GM19395 (cell line): ENCODE measurements around the gene CENPL.
"Not testable (repeated sequence)": the region's sequence is repeated elsewhere in the genome, so short reads cannot be mapped to it uniquely, and the experiment has no call there.

ENCODE experiments used
- ATAC-seq: cut with Tn5 transposase; IDR thresholded peaks from one replicate; pipeline ENCODE4 v1.9.1; 2021; ENCODE audit warnings: mild to moderate bottlenecking, moderate library complexity; ENCODE audit not compliant: unreplicated experiment

CENPL gene, protein sequence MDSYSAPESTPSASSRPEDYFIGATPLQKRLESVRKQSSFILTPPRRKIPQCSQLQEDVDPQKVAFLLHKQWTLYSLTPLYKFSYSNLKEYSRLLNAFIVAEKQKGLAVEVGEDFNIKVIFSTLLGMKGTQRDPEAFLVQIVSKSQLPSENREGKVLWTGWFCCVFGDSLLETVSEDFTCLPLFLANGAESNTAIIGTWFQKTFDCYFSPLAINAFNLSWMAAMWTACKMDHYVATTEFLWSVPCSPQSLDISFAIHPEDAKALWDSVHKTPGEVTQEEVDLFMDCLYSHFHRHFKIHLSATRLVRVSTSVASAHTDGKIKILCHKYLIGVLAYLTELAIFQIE

DNA sequence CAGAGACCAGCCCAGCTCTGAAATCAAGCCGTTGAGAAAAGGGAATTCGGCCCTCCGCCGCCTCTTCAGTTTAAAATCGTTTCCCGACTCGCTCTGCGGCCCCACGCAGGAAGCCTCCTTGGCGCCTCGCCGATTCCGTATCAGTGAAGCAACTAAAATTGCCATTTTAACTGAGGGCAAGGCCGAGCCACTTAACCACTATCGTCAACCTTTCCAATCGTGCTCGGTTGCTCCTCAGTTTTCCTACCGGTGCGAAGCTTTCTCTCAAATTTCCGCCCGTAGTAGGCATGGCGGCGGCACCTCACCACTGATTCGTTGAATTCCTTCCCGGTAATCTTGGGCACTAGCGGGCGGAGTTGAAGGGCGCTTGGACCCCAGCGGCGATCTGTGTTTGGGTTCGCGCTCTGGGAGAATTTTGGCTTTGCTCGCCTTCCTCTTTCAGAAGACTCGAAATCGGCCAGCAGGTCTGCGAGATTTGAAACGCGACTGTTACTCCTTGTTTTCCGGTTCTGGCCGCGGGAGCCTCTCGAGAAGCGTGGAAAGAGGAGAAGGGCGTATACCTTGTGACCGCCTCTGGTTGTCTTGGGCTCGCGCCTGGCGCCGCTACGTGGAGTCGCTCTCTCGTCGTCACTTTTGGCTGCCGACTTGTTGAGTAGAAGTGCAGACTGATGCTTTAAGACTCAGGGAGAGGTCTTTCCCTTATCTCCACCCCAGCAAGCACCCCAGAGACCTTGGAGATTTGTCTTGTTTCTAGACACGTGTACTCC, at the start of gene CENPL, which contains the start of gene DARS2:
CENPL (minus strand) TSS at position 569 of the 767 bp plus-strand sequence. CDS start 13,584 bp downstream, outside the sequence.
DARS2 (plus strand) TSS at position 359 of the 767 bp plus-strand sequence. CDS start 557 bp downstream, outside the sequence.
- peak; percentile 89 for ATAC-seq

DNA sequence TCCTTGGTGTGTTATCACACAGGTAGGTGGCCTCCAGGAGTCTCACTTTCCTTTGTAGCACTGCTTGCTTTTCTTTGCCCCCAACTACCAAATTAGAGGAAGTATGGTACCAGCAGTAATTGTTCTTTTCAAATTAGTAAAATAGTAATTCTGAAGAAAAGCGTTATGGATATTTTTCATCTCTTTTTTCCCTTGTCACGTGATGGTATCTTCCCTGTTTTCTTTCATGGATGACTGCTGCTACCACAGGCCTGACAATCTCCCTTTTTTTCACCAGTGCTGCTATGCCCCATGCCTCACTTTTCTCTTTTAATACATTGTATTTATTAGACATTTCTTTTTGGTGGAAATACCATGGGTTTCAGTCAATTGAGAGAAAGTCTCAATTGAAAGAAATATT, 46.8 kb upstream of the CENPL start:
- ATAC-seq, result no peak

DNA sequence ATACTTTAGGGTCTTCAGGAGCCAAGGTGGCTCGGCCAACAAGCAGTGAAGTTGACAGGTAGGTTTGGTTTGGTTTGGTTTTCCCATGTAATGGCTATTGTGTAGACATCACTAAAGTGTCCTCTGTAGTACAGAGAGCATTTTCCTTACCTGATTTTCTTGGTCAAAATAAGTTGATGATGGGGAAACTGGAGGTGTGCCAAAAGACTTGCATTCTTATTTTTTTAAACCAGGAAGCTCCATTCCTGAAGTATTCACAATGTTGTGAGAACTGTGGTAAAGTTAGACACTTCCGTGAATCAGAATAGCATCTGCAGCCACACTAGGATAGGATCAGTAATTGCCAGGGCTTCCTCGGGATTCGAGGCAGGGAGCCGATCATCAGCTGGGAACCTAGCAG, 46.4 kb upstream of the CENPL start:
- ATAC-seq, result no peak

DNA sequence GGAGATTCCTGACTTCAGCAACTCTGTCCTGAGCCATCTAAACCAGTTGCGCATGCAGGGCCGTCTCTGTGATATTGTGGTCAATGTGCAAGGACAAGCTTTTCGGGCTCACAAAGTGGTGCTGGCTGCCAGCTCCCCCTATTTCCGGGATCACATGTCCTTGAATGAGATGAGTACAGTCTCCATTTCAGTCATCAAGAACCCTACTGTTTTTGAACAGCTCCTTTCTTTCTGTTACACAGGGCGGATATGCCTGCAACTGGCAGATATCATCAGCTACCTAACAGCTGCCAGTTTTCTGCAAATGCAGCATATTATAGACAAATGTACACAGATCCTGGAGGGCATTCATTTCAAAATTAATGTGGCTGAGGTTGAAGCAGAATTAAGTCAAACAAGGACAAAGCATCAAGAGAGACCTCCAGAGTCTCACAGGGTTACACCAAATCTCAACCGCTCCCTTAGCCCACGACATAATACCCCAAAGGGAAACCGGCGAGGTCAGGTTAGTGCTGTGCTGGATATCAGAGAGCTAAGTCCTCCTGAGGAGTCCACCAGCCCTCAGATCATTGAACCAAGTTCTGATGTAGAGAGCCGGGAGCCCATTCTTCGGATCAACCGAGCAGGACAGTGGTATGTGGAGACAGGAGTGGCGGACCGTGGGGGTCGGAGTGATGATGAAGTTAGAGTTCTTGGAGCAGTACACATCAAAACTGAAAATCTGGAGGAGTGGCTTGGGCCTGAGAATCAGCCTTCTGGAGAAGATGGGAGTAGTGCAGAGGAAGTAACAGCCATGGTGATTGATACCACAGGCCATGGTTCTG, 45.8 kb upstream of the CENPL start:
- ATAC-seq, result no peak

DNA sequence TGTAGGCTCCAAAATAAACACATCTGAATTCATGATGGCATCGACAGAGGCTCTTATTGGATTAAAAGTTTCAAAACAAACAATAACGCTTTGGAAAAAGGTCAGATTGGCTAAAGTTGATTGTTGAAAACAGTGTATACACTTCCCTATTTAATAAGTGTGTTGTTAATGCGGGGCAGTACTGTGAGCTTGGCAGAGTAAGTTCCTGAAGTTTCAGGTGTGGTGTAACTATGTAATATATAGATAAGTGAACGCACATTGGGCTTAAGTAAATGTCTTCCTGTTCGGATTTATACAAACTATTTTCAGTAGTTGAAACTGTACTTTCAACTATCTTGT, 44.3 kb upstream of the CENPL start:
- no peak for ATAC-seq

DNA sequence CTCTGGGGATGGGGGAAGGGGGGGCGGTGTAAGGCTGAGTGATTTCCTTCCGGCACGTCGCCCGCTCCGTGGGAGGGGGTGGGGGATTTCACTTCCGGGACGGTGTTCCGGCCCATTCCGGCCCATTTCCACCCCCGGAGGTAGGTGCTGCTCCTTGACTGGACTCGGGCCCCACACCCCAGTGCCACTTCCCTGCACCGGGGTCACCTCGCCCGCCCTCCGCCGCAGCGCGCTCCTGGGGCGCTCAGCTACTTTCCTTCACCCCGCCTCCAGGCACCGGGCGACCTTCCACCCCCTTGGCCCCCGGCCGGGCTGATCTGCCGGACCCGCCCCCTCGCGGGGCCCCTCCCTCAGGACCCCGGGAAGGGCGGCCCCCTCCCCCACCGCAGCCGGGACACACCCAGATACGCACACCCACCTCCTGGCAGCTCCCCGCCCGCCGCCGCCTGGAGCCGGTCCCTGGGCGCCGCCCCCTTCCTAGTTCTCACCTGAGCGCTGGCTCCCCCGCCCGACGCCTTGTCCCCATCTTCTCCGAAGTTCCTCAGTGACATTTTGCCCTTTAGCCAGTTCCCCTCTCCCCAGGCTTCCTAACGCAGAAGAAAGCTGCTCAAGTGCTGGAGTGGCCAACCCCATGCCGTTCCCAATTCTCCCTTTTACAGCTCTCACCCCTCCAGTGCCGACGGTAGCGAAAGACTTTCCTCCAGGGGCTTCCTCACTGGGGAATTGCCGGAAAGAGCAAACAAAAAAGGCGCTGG, 43.8 kb upstream of the CENPL start, which contains the start of gene ZBTB37:
ZBTB37 (plus strand) TSS at position 115 of the 755 bp plus-strand sequence. CDS start 1,846 bp downstream, outside the sequence.
- ATAC-seq, result peak; percentile 70

DNA sequence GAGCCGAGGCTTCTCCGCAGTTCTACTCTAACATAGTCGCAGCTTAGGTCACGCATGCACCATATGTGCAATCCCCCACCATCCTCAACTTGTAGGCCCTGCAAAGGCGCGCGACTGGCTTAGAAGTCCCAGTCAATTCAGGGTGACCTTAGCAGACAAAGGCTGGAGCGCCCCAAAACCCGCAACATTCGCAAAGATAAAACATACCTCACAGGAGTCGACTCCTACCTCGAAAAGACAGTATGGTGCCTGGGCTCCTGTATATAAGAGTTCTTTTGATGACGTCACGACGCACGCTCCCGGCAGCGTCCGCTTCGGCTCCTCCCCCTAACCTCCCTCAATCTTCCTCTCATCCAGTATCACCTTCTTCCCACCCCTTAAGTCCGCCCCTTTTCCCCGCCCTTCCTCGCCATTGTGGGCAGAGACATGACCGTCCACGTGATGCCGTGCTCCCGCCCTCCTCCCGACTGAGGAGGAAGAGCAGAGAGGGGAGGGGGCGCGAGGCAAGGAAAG, 43.1 kb upstream of the CENPL start, which contains the start of gene GAS5:
GAS5 (minus strand) TSS at position 237 of the 513 bp plus-strand sequence.
- peak; percentile 74 for ATAC-seq

DNA sequence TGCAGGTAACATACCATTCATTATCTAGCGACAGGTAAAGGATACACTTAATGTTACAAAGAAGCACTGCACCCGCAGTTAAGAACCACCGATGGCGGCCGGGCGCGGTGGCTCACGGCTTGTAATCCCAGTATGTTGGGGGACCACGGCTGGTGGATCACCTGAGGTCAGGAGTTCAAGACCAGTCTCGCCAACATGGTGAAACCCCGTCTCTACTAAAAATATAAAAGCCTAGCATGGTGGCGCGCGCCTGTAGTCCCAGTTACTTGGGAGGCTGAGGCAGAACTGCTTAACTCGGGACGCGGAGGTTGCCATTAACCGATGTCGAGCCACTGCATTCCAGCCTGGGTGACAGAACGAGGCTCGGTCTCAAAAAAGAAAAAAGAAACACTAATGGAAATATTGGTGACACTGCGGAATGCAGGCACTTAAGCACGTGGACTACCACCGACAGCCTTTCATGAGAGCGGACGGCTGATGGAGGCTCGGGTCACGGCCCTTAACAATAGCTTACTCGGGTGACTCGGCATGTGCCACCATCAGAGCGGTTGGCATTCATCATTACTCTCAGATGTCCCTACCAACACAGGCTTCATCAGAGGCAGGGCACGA, 42.6 kb upstream of the CENPL start:
- no peak for ATAC-seq

DNA sequence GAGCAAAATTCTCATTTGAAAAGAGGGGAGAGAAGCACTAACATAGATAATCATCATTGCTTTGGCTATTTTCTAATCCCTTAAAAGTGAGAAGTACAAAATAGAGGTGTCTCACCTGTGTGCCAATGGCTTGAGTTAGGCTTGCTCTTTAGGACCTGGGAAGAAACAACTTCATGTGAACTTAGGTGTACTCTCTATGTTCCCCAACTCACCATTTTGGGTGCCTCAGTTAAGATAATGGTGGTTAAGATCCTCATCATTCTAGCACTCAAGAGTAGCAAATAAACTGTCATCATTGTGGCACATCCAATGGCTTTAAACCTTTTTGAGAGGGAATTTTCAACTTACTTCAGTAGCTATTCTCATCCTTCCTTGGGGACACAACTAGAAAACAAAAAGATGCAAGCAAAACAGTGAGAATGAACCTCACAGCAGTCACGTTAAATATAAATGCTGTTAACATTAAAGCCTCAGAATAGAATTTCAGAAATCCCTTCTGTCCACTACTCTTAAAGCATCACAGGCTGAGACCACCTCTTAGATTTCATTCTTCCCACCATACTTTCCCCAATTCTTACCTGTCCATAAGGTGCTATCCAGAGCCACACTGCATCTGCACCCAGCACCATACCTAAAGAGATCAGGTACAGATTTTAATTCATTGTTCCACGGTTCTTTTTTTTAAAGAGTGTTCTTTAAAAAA, 41.9 kb upstream of the CENPL start:
- ATAC-seq, result no peak

DNA sequence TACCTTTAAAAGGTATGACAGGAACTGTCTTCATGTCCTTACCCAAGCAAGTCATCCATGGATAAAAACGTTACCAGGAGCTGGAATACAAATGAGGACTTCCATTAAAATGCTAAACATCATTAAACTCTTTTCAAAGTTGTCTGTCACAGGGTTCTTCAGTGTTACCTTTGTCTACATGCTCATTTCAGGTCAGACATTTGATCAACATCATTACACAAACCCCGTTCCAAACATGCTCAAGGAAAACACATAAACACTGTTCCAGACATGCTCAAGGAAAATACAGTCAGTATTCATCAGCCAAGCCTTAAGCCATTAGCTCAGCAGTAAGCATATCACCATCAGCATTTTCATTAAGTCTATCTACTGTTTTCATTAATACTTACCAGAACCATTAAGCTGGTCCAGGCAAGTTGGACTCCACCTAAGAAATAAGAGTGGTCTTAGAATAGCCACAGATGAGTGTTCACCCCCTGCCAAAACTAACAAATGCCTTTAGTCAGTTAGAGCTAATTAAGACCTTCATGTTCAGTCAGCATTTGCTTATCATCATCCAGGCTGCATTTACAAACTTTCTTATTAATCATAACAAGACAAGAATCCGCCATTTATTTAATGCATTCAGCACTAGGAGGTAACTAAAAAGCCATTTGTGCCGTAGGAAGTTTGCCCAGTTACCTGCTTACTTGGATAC, 40.9 kb upstream of the CENPL start:
- no peak for ATAC-seq

DNA sequence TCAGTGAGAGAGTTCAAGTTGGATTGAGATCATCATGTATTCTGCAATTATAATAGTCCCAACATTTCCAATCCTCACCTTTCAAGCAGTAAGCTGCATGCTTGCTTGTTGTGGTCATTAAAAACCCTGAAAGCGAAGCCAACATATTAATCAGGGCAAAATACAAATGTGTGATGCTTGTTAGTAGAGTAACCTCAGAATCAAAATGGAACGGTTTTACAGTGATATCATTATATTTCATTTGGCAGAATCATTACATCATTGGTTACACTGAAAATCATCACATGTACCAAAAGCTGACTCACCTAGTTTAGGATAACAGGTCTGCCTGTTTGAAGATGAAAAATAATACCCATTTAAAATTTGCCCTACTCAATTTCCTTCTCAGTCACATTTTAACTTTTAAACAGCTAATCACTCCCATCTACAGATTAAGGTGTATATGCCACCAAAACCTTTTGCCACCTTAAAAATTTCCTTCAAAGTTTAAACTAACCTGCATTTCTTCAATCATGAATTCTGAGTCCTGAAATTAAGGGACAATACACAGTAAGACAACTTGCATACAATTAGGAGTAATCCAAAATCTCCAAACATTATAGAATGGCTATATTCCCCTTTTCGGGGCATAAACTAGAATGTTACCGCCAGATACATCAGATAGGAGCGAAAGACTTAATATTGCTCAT, 39.6 kb upstream of the CENPL start:
- ATAC-seq, result no peak

DNA sequence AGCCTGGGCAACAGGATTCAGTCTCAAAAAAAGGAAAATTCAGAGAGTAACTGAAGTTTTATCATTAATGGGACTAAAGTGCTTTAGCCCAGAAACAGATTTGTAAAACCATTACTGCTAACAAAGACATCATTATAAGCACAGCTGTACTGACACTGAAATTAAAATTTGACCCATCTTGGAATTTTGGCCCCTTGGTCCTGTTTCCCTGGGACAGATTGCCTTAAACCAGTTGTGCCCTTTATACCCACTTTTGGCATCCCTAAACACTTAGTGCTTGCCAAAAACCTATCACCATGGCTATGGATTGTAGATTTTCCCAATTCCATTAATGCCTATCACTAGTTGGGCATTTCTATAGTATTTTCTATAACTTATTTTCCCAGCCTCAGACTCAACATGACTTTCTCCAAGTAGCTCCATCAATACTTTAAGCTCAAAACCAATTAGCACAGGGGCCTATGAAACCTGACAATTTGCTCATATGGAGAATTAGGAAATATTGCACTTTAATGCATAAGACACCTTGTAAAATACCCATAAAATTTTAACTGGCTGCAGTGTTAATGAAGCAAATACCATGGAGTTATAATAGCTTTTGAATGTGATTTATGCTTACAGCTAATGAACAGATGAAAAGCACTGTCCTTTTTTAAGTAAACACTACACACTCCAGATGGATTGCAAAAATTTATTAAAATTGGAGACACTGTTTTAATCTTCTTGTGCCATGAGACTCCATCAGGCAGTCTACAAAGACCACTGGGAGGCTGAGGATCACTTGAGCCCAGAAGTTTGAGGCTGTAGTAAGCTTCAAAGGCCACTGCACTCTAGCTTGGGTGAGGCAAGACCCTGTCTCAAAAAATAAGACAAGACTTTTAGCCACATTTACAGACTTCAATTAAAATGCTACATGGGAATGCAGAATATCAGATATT, 38.8 kb upstream of the CENPL start:
- no peak for ATAC-seq

DNA sequence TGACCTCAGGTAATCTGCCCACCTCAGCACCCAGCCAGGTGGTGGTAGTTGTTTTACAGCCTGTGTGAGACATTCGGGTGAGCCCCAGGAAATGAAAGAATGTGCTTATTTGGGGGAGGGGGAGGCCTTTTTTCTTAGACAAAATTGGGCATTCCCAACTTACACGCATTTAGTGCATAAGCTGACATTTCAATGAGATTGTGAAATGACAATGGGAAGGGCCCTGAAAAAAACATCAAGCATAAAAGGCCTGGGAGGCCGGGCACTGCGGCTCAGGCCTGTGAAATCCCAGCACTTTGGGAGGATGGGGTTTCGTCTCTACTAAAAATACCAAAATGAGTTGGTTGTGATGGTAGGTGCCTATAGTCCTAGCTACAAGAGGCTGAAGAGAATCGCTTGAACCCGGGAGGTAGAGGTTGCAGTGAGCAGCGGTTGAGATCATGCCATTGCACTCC, 38.1 kb upstream of the CENPL start:
- ATAC-seq, result no peak

DNA sequence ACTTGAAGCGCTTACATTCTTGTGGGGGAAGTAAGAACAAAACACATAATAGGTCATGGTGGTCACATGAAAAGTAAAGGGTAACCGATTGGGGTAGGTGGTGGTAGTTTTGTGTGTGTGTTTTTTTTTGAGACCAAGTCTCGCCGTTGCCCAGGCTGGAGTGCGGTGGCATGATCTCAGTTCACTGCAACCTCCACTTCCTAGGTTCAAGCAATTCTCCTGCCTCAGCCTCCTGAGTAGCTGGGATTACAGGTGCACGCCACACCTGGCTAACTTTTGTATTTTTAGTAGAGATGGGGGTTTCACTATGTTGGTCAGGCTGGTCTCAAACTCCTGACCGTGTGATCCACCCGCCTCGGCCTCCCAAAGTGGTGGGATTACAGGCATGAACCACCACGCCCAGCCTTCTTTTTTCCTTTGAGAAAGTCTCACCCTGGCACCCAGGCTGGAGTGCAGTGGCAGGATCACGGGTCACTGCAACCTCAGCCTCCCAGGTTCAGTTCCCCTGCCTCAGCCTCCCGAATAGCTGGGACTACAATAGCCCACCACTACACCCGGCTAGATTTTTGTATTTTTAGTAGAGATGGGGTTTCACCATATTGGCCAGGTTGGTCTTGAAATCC, 37.6 kb upstream of the CENPL start:
- ATAC-seq, result not testable (repeated sequence)

DNA sequence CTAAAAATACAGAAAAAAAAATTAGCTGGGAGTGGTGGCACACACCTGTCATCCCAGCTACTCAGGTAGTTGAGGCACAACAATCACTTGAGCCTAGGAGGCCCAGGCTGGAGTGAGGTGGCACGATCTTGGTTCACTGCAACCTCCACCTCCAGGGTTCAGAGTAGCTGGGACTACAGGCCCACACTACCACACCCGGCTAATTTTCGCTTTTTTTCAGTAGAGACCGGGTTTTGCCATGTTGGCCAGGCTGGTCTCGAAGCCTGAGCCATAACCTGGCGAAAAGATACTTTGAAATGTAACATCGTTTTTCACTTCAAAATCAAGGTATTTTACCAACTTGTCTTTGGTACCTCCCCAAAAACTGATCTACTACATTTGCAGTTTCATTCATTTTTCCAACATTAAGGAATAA, 37.1 kb upstream of the CENPL start:
- no peak for ATAC-seq

DNA sequence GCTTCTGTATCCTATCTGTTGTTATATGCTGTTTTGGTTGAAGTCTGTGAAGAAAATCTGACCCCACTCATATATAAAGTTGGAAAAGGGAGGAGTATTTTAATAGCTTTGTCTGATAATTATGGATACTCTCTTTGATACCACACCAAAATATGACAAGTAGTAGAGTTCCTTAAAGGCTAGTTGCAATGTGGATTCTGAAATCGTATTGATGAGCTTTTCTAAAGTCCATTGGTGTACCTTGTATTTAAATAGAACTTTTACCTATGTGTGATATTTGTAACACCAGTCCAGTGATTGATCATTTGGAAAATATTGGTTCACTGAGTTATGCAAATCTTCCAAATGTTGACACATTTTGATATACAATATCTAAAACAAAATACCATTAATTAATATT, 35.4 kb upstream of the CENPL start:
- no peak for ATAC-seq
